Measurements from ENCODE around the gene CRYBG2.
A peak's percentile ranks its signal among the peaks of the same experiment; 100 is the strongest.

The CRYBG2 gene

GRCh38 chr1:26278724-26279455, 75.0 kb downstream of the CRYBG2 start:
- peak; percentile 84 for DNase-seq (ENCODE audit: low read depth)
- peak overlapping the region; percentile 82 for H3K4me3 ChIP-seq (ENCODE audit: control insufficient read depth, low read depth, low read length)
- no peak for TF ChIP-seq CTCF (conservative IDR thresholded peaks at IDR 0.05; ENCODE audit: control insufficient read depth, insufficient read depth, low read depth, low read length)

GRCh38 chr1:26278303-26278702, 75.6 kb downstream of the CRYBG2 start:
- no peak for TF ChIP-seq CTCF (conservative IDR thresholded peaks at IDR 0.05; ENCODE audit: control insufficient read depth, insufficient read depth, low read depth, low read length)
- peak; percentile 82 for DNase-seq (ENCODE audit: low read depth)
- no peak overlapping the region for H3K4me3 ChIP-seq (ENCODE audit: control insufficient read depth, low read depth, low read length)

- no peak for TF ChIP-seq CTCF (conservative IDR thresholded peaks at IDR 0.05; ENCODE audit: control insufficient read depth, insufficient read depth, low read depth, low read length)
- H3K4me3 ChIP-seq (ENCODE audit: control insufficient read depth, low read depth, low read length) = no peak overlapping the region
- no peak for DNase-seq (ENCODE audit: low read depth)
Observed at GRCh38 chr1:26277719-26278118, 76.2 kb downstream of the CRYBG2 start.

GRCh38 chr1:26277261-26277661, 76.7 kb downstream of the CRYBG2 start:
- H3K4me3 ChIP-seq (ENCODE audit: control insufficient read depth, low read depth, low read length) = no peak overlapping the region
- no peak for TF ChIP-seq CTCF (conservative IDR thresholded peaks at IDR 0.05; ENCODE audit: control insufficient read depth, insufficient read depth, low read depth, low read length)
- DNase-seq (ENCODE audit: low read depth) = no peak

GRCh38 chr1:26276432-26276838, 77.5 kb downstream of the CRYBG2 start:
- TF ChIP-seq CTCF (conservative IDR thresholded peaks at IDR 0.05; ENCODE audit: control insufficient read depth, insufficient read depth, low read depth, low read length) = no peak
- DNase-seq (ENCODE audit: low read depth) = no peak
- no peak overlapping the region for H3K4me3 ChIP-seq (ENCODE audit: control insufficient read depth, low read depth, low read length)

GRCh38 chr1:26275580-26276431, 78.1 kb downstream of the CRYBG2 start:
- DNase-seq (ENCODE audit: low read depth) = peak; percentile 99
- H3K4me3 ChIP-seq (ENCODE audit: control insufficient read depth, low read depth, low read length) = no peak overlapping the region
- peak; percentile 72 for TF ChIP-seq CTCF (conservative IDR thresholded peaks at IDR 0.05; ENCODE audit: control insufficient read depth, insufficient read depth, low read depth, low read length)

Data from fibroblast of mammary gland (primary cell).